GM12874 (cell line): ENCODE results near the gene TCEA2.

Experiments
- TF ChIP-seq, protein P1 (sequence below): IDR thresholded peaks from 2 replicates; pipeline ENCODE4 v1.5.1; 2011; ENCODE audit warnings: low read depth, mild to moderate bottlenecking, control low read depth, low read length, moderate library complexity; ENCODE audit not compliant: insufficient read depth

TCEA2 gene

DNA sequence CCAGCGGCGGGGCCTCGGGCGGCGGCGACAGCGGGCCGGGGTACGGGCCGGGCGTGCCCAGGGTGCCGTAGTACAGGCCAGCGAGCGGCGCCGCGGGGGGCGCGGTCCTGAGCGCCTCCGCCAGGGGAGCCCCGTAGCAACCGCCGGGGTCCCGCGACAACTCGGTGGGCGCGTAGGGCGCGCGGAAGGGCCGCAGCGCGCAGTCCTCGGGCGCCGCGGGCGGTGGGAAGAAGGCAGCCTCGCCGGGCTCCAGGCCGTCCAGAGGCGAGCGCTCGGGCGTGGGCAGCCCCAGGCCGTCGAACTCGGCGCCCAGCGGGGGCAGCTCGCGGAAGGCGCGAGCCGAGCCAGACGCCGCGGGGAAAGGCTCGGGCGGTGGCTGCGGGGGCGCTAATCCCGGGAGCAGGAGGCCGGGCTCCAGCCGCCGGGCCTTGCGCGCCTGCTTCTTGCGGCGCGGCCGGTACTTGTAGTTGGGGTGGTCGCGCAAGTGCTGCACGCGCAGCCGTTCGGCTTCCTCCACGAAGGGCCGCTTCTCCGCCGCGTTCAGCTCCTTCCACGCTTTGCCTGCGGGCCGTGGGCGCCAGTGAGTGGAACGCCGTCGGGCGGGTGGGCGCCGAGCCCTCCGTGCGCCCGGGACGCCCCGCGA, 14.5 kb upstream of the TCEA2 start:
- TF ChIP-seq, protein P1, sequence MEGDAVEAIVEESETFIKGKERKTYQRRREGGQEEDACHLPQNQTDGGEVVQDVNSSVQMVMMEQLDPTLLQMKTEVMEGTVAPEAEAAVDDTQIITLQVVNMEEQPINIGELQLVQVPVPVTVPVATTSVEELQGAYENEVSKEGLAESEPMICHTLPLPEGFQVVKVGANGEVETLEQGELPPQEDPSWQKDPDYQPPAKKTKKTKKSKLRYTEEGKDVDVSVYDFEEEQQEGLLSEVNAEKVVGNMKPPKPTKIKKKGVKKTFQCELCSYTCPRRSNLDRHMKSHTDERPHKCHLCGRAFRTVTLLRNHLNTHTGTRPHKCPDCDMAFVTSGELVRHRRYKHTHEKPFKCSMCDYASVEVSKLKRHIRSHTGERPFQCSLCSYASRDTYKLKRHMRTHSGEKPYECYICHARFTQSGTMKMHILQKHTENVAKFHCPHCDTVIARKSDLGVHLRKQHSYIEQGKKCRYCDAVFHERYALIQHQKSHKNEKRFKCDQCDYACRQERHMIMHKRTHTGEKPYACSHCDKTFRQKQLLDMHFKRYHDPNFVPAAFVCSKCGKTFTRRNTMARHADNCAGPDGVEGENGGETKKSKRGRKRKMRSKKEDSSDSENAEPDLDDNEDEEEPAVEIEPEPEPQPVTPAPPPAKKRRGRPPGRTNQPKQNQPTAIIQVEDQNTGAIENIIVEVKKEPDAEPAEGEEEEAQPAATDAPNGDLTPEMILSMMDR: no peak

DNA sequence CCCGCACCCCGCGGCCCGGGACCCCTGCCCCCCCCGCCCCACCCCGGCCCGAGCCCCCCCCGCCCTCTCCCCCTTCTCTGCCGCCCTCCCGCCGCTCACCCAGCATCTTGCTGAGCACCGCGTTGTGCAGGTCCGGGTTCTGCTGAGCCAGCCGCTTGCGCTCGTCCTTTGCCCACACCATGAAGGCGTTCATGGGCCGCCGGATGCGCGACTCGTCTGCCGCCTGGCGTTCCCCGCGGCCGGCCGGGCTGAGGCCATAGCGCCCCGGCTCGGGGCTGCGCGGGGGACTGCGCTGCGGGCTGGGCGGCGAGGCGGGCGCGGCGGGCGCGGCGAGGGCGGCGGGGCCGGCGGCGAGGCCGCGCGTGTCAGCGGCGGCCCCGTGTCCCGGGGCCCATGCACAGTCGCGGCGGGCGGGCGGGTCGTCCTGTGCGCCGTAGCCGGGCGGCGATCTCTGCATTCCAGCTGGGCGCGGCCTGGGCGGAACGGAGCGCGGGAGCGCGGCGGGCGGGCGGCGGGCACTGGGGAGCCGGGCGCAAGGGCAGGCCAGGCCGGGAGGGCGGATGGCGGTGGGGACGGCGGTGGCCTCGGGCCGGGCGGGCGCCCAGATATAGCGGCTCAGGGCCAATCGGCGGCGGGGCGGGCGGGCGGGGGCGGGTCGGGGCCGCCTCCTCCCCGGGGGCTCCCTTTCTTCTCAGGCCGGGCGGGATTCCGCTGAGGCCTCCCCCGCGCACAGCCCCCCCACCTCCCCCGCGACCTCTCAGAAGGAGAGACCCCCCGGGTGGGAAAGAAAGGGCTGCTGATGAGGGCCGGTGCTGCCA, 13.7 kb upstream of the TCEA2 start, which contains the start of gene SOX18:
Gene SOX18, minus strand, starts transcription at position 580 of the 818 bp plus-strand sequence. Its CDS starts 123 bp downstream, at position 457.
- TF ChIP-seq, protein P1: no peak

DNA sequence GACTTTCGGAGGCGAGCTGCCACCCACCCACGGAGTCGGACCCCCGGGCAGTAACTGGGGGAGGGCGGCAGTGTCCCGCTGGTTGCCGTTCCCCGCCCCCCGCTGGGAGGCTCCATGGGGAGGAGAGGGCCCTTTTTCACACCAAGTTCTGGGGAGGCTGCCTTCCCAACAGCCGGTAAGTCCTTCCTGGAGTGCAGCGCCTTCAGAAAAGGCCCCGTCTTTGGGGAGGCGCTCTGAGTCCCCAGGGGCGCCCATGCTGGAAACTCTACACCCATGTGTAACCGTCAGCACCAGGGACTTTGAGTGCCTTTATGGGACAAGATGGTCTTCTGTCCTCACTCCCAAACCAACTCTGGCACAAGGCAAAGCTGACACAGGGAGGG, 13.1 kb upstream of the TCEA2 start:
- TF ChIP-seq, protein P1: no peak

DNA sequence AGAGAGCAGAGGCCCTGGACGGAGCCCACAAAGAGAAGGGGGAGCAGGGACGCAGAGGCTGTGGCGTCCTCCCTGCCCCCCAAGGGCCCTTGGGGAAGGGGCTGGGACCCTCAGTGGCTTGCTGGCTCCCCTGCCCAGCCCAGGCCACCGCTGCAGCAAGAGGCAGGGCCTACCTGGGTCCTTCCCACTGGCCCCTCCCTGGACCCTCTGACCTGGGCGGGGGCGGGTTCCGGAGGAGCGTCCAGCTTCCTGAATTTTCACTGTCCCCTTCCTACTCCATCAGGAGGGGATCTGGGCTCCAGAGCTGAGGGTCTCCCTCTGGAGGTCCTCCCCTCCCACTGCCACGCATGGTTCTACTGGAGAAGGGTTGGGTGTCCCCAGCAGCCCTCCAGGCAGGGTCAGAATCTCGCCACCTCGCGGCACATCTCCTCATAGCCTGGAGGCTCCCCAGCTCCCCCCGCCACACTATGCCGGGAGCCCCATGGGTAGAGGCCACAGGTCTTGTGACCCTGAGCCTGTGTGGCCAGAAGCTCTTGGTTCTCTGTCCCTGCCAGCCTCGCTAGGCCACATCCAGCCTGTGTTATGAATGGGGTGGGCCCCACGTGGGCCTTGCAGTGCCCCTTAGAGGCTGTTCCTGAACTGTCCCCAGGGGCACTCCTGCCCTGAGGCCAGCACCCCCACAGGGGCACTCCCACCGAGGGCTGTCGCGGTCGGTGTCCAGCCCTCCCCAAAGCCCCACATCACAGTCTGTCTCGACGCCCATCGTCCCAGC, 12.6 kb upstream of the TCEA2 start:
- TF ChIP-seq, protein P1: no peak

DNA sequence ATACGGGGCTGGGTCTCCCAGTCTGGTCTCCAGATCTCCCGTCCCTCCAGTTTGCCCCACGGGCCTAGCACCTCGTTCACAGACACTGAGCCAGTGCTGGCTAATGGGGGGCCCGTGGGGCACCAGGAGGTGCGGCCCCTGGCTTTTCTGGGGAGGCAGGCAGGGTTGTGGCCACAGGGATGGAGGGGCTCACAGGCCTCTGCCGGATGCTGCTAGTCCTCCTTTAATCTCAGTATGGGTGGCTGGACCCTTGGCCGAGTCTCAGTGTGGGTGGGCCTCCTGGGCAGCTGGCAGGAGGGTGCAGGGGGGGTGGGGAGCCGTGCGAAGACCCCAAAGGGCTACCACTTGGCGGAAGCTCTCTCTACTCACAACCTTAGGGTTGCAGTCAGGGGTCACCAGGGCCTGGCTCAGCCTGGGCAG, 12.0 kb upstream of the TCEA2 start:
- TF ChIP-seq, protein P1: no peak

DNA sequence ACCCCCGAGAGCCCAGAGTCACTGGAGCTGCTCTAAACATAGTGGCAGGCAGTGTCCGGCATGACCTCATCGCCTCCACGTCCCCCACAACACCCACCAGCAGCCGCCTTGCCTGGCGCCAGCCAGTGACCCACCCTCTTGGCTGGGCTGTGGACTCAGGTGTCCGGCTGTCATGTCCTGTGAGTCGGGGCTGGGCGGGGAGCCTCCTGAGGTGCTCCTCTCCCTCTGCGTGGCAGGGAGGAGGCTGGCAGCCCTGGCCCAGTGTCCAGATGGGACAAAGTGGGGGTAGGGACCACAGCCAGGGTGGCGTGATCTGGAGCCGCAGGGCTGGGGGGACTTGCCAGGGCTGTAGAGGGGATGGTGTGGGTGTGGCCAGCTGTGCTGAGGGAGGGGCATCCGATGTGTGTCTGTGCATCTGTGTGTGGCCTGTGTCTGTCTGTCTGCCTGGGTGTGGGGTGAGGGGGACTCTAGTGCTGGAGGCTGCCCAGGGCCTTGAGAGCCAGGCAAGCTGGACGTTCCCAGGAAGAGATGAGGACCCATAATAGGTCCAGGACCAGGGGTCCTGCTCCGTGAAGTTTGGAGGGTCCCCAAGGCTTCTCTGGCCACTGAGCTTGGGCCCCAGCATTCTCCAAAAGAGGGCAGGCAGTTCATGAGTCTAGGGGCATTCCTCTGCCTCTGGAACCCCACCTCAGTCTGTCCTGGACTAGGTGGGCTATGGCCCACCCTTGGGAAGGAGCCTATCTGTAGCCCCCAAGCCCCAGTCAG, 11.3 kb upstream of the TCEA2 start:
- TF ChIP-seq, protein P1: no peak
